CD4-positive, alpha-beta T cell (primary cell): ENCODE results near the gene PLOD1. TPM values are rescaled to one million over a fixed set of nuclear protein-coding genes. Genes with fewer than 3 reads are reported as not detected.

Source experiments
- ATAC-seq: fragments of 200-7000 bp; cut with Tn5 transposase; one replicate; pipeline ENCODE4 v1.10.0; 2022; ENCODE audit warnings: mild to moderate bottlenecking; ENCODE audit not compliant: poor library complexity
- CTCF ChIA-PET: fragments of 350-600 bp; sonication (Branson Sonifier 250); formaldehyde crosslinking; loops from one replicate; lab custom pipeline; 2021; ENCODE audit warnings: antibody characterized with exemption, inconsistent platforms; lab: Charles Lee
- POLR2A ChIA-PET: fragments of 350-600 bp; sonication (Branson Sonifier 250); formaldehyde crosslinking; loops from one replicate; lab custom pipeline; 2021; ENCODE audit warnings: antibody characterized with exemption, inconsistent platforms; lab: Charles Lee
- DNase-seq, 14 experiments: peaks; one replicate each; pipeline ENCODE4 v3.0.0-alpha.2; 2013 to 2020; ENCODE audit warnings: mixed read lengths in 2 of 14
- H3K27ac ChIP-seq, 2 donors: one replicate each; pipeline versions ENCODE4 v1.5.1 to v1.7.0; 2013; ENCODE audit warnings: low read length in 2 of 2, low read depth in 1 of 2, mild to moderate bottlenecking in 1 of 2
- H3K27me3 ChIP-seq, 2 experiments: 1 replicate in 1 of 2; 2 replicates in 1 of 2; pipeline versions ENCODE4 v1.6.1 to v1.7.0; 2013; ENCODE audit warnings: low read length in 2 of 2, control low read depth in 1 of 2, mild to moderate bottlenecking in 1 of 2, moderate library complexity in 1 of 2; ENCODE audit not compliant: insufficient read depth in 2 of 2, control insufficient read depth in 1 of 2
- H3K36me3 ChIP-seq: one replicate; pipeline ENCODE4 v1.6.1; 2013; ENCODE audit warnings: low read length, control low read depth; ENCODE audit not compliant: insufficient read depth
- H3K4me1 ChIP-seq: one replicate; pipeline ENCODE4 v1.6.1; 2013; ENCODE audit warnings: low read length, control low read depth; ENCODE audit not compliant: insufficient read depth
- H3K4me3 ChIP-seq: one replicate; pipeline ENCODE4 v1.5.1; 2013; ENCODE audit warnings: mild to moderate bottlenecking, low read length, moderate library complexity
- H3K9me3 ChIP-seq, 2 experiments: 1 replicate in 1 of 2; 2 replicates in 1 of 2; pipeline versions ENCODE4 v1.6.1 to v1.7.0; 2013; ENCODE audit warnings: low read length in 2 of 2, mild to moderate bottlenecking in 2 of 2, control low read depth in 1 of 2, moderate library complexity in 1 of 2; ENCODE audit not compliant: control insufficient read depth in 1 of 2, insufficient read depth in 1 of 2
- H3K27ac Mint-ChIP-seq: one replicate; pipeline ENCODE4 v1.8.0; 2020; ENCODE audit warnings: mixed read lengths
- H3K27me3 Mint-ChIP-seq: one replicate; pipeline ENCODE4 v1.8.0; 2021; ENCODE audit warnings: mixed read lengths
- H3K36me3 Mint-ChIP-seq: one replicate; pipeline ENCODE4 v1.8.0; 2021; ENCODE audit warnings: low read depth, mixed read lengths
- H3K4me1 Mint-ChIP-seq: one replicate; pipeline ENCODE4 v1.8.0; 2021; ENCODE audit warnings: low read depth, mixed read lengths
- H3K4me3 Mint-ChIP-seq: one replicate; pipeline ENCODE4 v1.8.0; 2020; ENCODE audit warnings: mild to moderate bottlenecking, mixed read lengths
- H3K9me3 Mint-ChIP-seq: one replicate; pipeline ENCODE4 v1.8.0; 2020; ENCODE audit warnings: mixed read lengths
- CTCF ChIP-seq: fragments of 200-600 bp; IDR thresholded peaks from one replicate; pipeline ENCODE4 v1.8.0; 2022; ENCODE audit warnings: antibody characterized with exemption, mild to moderate bottlenecking
- intact Hi-C, 2 experiments: fragments of 100-400 bp; cut with DNase I in 1 of 2; cut with micrococcal nuclease in 1 of 2; formaldehyde crosslinking; loops; one replicate each; pipeline versions ENCODE4 v1.15.1 to v1.9.0; 2023 to 2025; cut with DNase I, micrococcal nuclease
- total RNA-seq, 174 experiments: library from RNA in 2 of 174; stranded (reverse) in 2 of 174; gene quantifications; one replicate each; pipeline ENCODE4 v1.2.3 and lab custom pipeline; 2021 to 2026

PLOD1 gene
- total RNA-seq, 2 experiments from 2014 or later, result 1.6 to 1.8 TPM

- H3K4me1 Mint-ChIP-seq, result no peaks in the 10 kb centered on the region
- H3K9me3 Mint-ChIP-seq, result no peaks in the 10 kb centered on the region
- H3K27ac Mint-ChIP-seq, result no peak overlapping the region
Measured at GRCh38 chr1:12010746-12011570, 76.4 kb downstream of the PLOD1 start.

GRCh38 chr1:12011998-12012397 is 77.5 kb downstream of the PLOD1 start:
- Histone ChIP-seq H3K27me3 (no peaks in the 10 kb centered on the region), H3K4me1 (no peaks in the 10 kb centered on the region), H3K9me3 (no peaks in the 10 kb centered on the region), H3K4me3 (no peak overlapping the region), H3K27ac (no peak overlapping the region), H3K36me3 (peaks cover 39% of the 10 kb centered on the region)
- TF ChIP-seq CTCF, result no peak
- ChIA-PET CTCF (no interaction called here), POLR2A (no interaction called here)
- H3K27me3 Mint-ChIP-seq, result no peaks in the 10 kb centered on the region
- H3K4me3 Mint-ChIP-seq, result no peak overlapping the region
- H3K36me3 Mint-ChIP-seq, result peaks cover 51% of the 10 kb centered on the region
- H3K4me1 Mint-ChIP-seq, result no peaks in the 10 kb centered on the region
- ATAC-seq, result no peak
- no peak overlapping the region for H3K27ac Mint-ChIP-seq
- intact Hi-C loops, result no loop called here
- no peak for DNase-seq
- H3K9me3 Mint-ChIP-seq, result no peaks in the 10 kb centered on the region

More at GRCh38 chr1:12010746-12011570, 76.4 kb downstream of the PLOD1 start:
- H3K4me1 ChIP-seq, result no peaks in the 10 kb centered on the region
- ATAC-seq (no peak), DNase-seq (no peak)
- CTCF ChIA-PET, result no interaction called here
- peaks cover 49% of the 10 kb centered on the region for H3K36me3 ChIP-seq
- Mint-ChIP-seq H3K27me3 (no peaks in the 10 kb centered on the region), H3K36me3 (peaks cover 61% of the 10 kb centered on the region), H3K4me3 (no peak overlapping the region)
- H3K27me3 ChIP-seq, result no peaks in the 10 kb centered on the region
- no peaks in the 10 kb centered on the region for H3K9me3 ChIP-seq
- H3K27ac ChIP-seq, result no peak overlapping the region
- POLR2A ChIA-PET, result interaction anchor here (1.7 kb wide), 1 partner anchor 8 kb away, joined by 4 read pairs; the partner anchor contains the start of gene MIIP
- H3K4me3 ChIP-seq, result no peak overlapping the region
- intact Hi-C loops, result no loop called here
- no peak for TF ChIP-seq CTCF

- no peaks in the 10 kb centered on the region for H3K9me3 Mint-ChIP-seq
- H3K36me3 ChIP-seq, result peaks cover 33% of the 10 kb centered on the region
- no peaks in the 10 kb centered on the region for H3K27me3 Mint-ChIP-seq
- CTCF ChIA-PET, result no interaction called here
- intact Hi-C loops, result no loop called here
- H3K27me3 ChIP-seq, result no peaks in the 10 kb centered on the region
- no peak overlapping the region for H3K4me3 ChIP-seq
- peaks cover 44% of the 10 kb centered on the region for H3K36me3 Mint-ChIP-seq
- no peaks in the 10 kb centered on the region for H3K4me1 Mint-ChIP-seq
- no peak overlapping the region for H3K4me3 Mint-ChIP-seq
- no peak overlapping the region for H3K27ac Mint-ChIP-seq
- TF ChIP-seq CTCF, result no peak
- POLR2A ChIA-PET, result no interaction called here
- DNase-seq (no peak), ATAC-seq (no peak)
- H3K9me3 ChIP-seq, result no peaks in the 10 kb centered on the region
- no peaks in the 10 kb centered on the region for H3K4me1 ChIP-seq
- no peak overlapping the region for H3K27ac ChIP-seq
Measured at GRCh38 chr1:12012560-12013316, 78.2 kb downstream of the PLOD1 start.
